K562 (cell line): Measurements from ENCODE around the gene STUB1. TPM values are rescaled to one million over a fixed set of nuclear protein-coding genes. Genes with fewer than 3 reads are reported as not detected.

Source experiments
- CC2D1A ChIP-seq: fragments of 450-650 bp; IDR thresholded peaks from 2 replicates; pipeline ENCODE4 v1.6.1; 2017; ENCODE audit warnings: mild to moderate bottlenecking
- DMBX1 ChIP-seq: fragments of 250-450 bp; sonication (Bioruptor Pico); IDR thresholded peaks from 2 replicates; pipeline ENCODE4 v1.8.0; 2022; ENCODE audit warnings: inconsistent platforms, mild to moderate bottlenecking, moderate library complexity, borderline replicate concordance
- EGR1 ChIP-seq: fragments of 450-650 bp; conservative IDR thresholded peaks from 2 replicates; pipeline ENCODE4 v1.6.1; 2017; ENCODE audit warnings: mild to moderate bottlenecking
- KAT7 ChIP-seq: sonication (generic); formaldehyde crosslinking; IDR thresholded peaks from 2 replicates; pipeline ENCODE4 v1.8.0; 2022; ENCODE audit warnings: missing genetic modification reagents, mild to moderate bottlenecking, borderline replicate concordance
- NKRF ChIP-seq: fragments of 450-650 bp; IDR thresholded peaks from 2 replicates; pipeline ENCODE4 v1.6.1; 2016; ENCODE audit warnings: borderline replicate concordance
- PCBP1 ChIP-seq: fragments of 200-400 bp; formaldehyde crosslinking; IDR thresholded peaks from 2 replicates; pipeline ENCODE4 v1.6.1; 2018; ENCODE audit warnings: mild to moderate bottlenecking, low read depth, low read length; ENCODE audit not compliant: poor library complexity, severe bottlenecking
- PHF20 ChIP-seq: fragments of 450-650 bp; IDR thresholded peaks from 2 replicates; pipeline ENCODE4 v1.6.1; 2018; ENCODE audit not compliant: partially characterized antibody
- POU5F1 ChIP-seq: fragments of 150-350 bp; IDR thresholded peaks from 2 replicates; pipeline ENCODE4 v1.6.1; 2014; ENCODE audit warnings: borderline replicate concordance, low read length, low read depth, mild to moderate bottlenecking; ENCODE audit not compliant: partially characterized antibody
- SRF ChIP-seq, 2 experiments: fragments of 250-450, 450-650 bp in 1 of 2; sonication (Bioruptor Pico) in 1 of 2; sonication (generic) in 1 of 2; formaldehyde crosslinking; IDR thresholded peaks; 2 replicates each; pipeline versions ENCODE4 v1.5.0 to v1.5.1; 2020 to 2022; ENCODE audit warnings: mild to moderate bottlenecking in 1 of 2, missing genetic modification reagents in 1 of 2
- SUPT5H ChIP-seq: fragments of 450-650 bp; IDR thresholded peaks from 2 replicates; pipeline ENCODE4 v1.6.1; 2016
- THAP12 ChIP-seq: fragments of 250-450 bp; sonication (Bioruptor Pico); IDR thresholded peaks from 2 replicates; pipeline ENCODE4 v1.9.0; 2021; ENCODE audit warnings: mild to moderate bottlenecking, inconsistent platforms
- ZBTB7A ChIP-seq: IDR thresholded peaks from 2 replicates; pipeline ENCODE4 v1.6.1; 2011; ENCODE audit warnings: low read depth, mild to moderate bottlenecking, low read length, moderate library complexity, borderline replicate concordance; ENCODE audit not compliant: control insufficient read depth
- polyA plus RNA-seq, 8 experiments: library from polyadenylated mRNA; depleted of rRNA in 4 of 8; stranded (reverse) in 5 of 8; unstranded in 3 of 8; fragments of >200 nt; fragmentation: Nextera tagmentation in 2 of 8; fragmentation: Illumina TruSeq in 1 of 8; extraction: Ambion mirVana in 2 of 8; extraction: Trizol in 1 of 8; gene quantifications; 2 replicates each; pipeline versions ENCODE4 v1.2.1 to v1.2.3, GENCODE V29; 2011 to 2014; ENCODE audit warnings: inconsistent platforms in 1 of 8, missing spikeins in 1 of 8
- total RNA-seq, 7 experiments: library from RNA; depleted of rRNA in 6 of 7; stranded (reverse); fragments of >200 nt in 6 of 7; fragmentation: Illumina TruSeq in 2 of 7; extraction: Trizol in 2 of 7; gene quantifications; 2 replicates each; pipeline versions ENCODE4 v1.2.1 to v1.2.3, GENCODE V29; 2011 to 2021; ENCODE audit warnings: low replicate concordance in 1 of 7
- TF ChIP-seq, protein P1 (sequence below): IDR thresholded peaks from 3 replicates; pipeline ENCODE4 v1.6.1; 2011; ENCODE audit warnings: borderline replicate concordance, mild to moderate bottlenecking, moderate library complexity; ENCODE audit not compliant: insufficient read length; ENCODE audit errors: extremely low read depth
- TF ChIP-seq, protein P2 (sequence below), 2 experiments: IDR thresholded peaks; 2 replicates each; pipeline ENCODE4 v1.6.1; 2012; ENCODE audit warnings: improper control_type of control experiment in 2 of 2, low read depth in 2 of 2, low read length in 2 of 2, borderline replicate concordance in 1 of 2

Gene STUB1
- total and polyA plus RNA-seq, 9 of the 15 experiments (the other 6 are each of a cell fraction or from before 2014, with no cell fraction given), result 10.6 to 251 (median 152) TPM

DNA sequence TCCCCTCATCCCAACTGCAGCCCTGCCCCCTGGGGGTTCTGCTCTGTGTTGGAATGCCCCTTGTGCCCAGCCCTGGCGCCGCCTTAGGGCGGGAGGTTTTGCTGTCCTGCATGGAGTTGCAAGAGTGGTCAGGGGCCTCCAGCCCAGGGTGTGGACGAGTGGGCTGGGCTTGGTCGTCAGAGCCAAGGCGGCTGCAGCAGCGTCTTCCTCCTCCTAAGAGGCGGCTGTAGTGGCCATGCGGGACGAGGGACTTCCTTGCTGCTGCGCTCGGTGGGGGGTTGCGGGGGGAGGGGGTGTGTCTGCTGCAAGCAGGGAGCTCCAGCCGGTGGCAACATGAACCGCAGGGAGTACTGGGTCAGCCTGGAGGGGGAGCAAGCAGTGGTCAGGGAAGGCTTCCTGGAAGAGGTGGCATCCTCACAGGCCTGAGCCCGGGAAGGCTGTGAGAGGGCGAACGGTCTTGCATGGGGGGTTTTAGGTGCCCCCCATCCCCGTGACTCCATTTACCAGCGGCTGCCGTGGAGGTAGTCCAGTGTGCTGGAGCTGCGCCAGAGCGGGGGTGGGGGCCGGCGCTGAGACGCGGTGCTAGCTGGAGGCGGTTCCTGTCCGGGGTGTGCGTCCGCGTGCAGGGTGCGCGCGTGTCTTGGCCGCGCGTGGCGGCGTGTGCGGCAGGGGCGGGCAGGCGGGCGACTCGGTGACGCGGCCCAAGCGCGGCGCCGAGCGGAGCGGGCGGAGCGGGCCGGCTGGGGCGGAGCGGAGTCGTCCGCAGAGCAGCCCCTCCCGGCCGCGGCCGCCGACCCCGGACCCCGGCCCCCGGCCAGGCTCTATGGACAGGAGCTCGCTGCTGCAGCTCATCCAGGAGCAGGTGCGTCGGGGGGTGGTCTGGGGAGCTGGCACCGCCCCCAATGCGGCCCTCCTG, 5.0 kb upstream of the STUB1 start, which contains the start of gene RHBDL1 (continued):
- TF ChIP-seq NKRF (peak; percentile 48; the same call in 1 of the 2 replicates), SRF (CRISPR knock-in tag; IDR thresholded peaks at IDR 0.05) (peak in 1 of 2 experiments; percentile 61; a peak in 1 of 4 replicates), SUPT5H (peak; percentile 78; the same call in 1 of the 2 replicates), EGR1 (peak; percentile 80), THAP12 (CRISPR knock-in tag) (peak; percentile 65), PHF20 (peak; percentile 17), CC2D1A (no peak), DMBX1 (no peak), PCBP1 (peak; percentile 68), KAT7 (no peak), POU5F1 (no peak), ZBTB7A (peak; percentile 89)
- TF ChIP-seq, protein P1, sequence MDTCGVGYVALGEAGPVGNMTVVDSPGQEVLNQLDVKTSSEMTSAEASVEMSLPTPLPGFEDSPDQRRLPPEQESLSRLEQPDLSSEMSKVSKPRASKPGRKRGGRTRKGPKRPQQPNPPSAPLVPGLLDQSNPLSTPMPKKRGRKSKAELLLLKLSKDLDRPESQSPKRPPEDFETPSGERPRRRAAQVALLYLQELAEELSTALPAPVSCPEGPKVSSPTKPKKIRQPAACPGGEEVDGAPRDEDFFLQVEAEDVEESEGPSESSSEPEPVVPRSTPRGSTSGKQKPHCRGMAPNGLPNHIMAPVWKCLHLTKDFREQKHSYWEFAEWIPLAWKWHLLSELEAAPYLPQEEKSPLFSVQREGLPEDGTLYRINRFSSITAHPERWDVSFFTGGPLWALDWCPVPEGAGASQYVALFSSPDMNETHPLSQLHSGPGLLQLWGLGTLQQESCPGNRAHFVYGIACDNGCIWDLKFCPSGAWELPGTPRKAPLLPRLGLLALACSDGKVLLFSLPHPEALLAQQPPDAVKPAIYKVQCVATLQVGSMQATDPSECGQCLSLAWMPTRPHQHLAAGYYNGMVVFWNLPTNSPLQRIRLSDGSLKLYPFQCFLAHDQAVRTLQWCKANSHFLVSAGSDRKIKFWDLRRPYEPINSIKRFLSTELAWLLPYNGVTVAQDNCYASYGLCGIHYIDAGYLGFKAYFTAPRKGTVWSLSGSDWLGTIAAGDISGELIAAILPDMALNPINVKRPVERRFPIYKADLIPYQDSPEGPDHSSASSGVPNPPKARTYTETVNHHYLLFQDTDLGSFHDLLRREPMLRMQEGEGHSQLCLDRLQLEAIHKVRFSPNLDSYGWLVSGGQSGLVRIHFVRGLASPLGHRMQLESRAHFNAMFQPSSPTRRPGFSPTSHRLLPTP, result peak; percentile 90
- TF ChIP-seq, protein P2, sequence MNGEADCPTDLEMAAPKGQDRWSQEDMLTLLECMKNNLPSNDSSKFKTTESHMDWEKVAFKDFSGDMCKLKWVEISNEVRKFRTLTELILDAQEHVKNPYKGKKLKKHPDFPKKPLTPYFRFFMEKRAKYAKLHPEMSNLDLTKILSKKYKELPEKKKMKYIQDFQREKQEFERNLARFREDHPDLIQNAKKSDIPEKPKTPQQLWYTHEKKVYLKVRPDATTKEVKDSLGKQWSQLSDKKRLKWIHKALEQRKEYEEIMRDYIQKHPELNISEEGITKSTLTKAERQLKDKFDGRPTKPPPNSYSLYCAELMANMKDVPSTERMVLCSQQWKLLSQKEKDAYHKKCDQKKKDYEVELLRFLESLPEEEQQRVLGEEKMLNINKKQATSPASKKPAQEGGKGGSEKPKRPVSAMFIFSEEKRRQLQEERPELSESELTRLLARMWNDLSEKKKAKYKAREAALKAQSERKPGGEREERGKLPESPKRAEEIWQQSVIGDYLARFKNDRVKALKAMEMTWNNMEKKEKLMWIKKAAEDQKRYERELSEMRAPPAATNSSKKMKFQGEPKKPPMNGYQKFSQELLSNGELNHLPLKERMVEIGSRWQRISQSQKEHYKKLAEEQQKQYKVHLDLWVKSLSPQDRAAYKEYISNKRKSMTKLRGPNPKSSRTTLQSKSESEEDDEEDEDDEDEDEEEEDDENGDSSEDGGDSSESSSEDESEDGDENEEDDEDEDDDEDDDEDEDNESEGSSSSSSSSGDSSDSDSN (IDR thresholded peaks at IDR 0.05; ENCODE audit: borderline replicate concordance in 1 of 2, low read depth in 2 of 2, low read length in 2 of 2), result peak in 1 of 2 experiments; percentile 61; a peak in 1 of 4 replicates
